ENCODE measurements around the gene PPP1CA. TPM values are rescaled to one million over a fixed set of nuclear protein-coding genes. Genes with fewer than 3 reads are reported as not detected.

PPP1CA gene
- total and polyA plus RNA-seq, 2 donors (not counting 1 experiment from before 2014, with no cell fraction given): 218 to 251 TPM

GRCh38 chr11:67375320-67376055 lies 26.2 kb downstream of the PPP1CA start:
- no peak for DNase-seq
- Mint-ChIP-seq H3K4me1 (peaks cover 38% of the 10 kb centered on the region), H3K4me3 (no peak overlapping the region), H3K9me3 (ENCODE audit: insufficient read depth) (no peaks in the 10 kb centered on the region), H3K27me3 (no peaks in the 10 kb centered on the region), H3K27ac (peak overlapping the region; percentile 26)
- Histone ChIP-seq H3K4me2 (replicated peaks; ENCODE audit: low read depth, low read length, poor library complexity, severe bottlenecking) (no peak overlapping the region), H3K9ac (ENCODE audit: low read length) (no peak overlapping the region), H3K36me3 (replicated peaks in 1 of 2; ENCODE audit: control extremely low read depth in 1 of 2, control insufficient read depth in 1 of 2, extremely low read depth in 1 of 2, insufficient read depth in 2 of 2, low read length in 1 of 2) (no peaks in the 10 kb centered on the region), H2AFZ (ENCODE audit: insufficient read depth, low read depth, low read length, poor library complexity, severe bottlenecking) (no peak overlapping the region), H4K20me1 (ENCODE audit: control insufficient read depth, insufficient read depth, low read length, poor library complexity, severe bottlenecking) (peaks cover 18% of the 10 kb centered on the region), H3K27ac (ENCODE audit: low read length in 2 of 2) (no peak overlapping the region), H3K79me2 (ENCODE audit: control insufficient read depth, insufficient read depth, low read length) (peaks cover 27% of the 10 kb centered on the region), H3K4me1 (ENCODE audit: control insufficient read depth in 2 of 2, insufficient read depth in 2 of 2, low read length in 2 of 2) (peaks cover 29 to 36% of the 10 kb centered on the region in 2 donors), H3K4me3 (ENCODE audit: control extremely low read depth in 1 of 5, extremely low read depth in 1 of 5, insufficient read depth in 1 of 5, low read depth in 2 of 5, low read length in 4 of 5) (no peak overlapping the region), H3K9me3 (ENCODE audit: control extremely low read depth in 1 of 3, control insufficient read depth in 2 of 3, insufficient read depth in 1 of 3, low read length in 2 of 3) (no peaks in the 10 kb centered on the region), H3K27me3 (replicated peaks in 1 of 4; ENCODE audit: control extremely low read depth in 1 of 4, control insufficient read depth in 3 of 4, insufficient read depth in 4 of 4, low read length in 3 of 4) (no peaks in the 10 kb centered on the region)
- no peak for TF ChIP-seq CTCF (IDR thresholded peaks at IDR 0.05)
- no peak for TF ChIP-seq EZH2 (IDR thresholded peaks at IDR 0.05; ENCODE audit: borderline replicate concordance, insufficient read depth, low read depth, low read length, poor library complexity, severe bottlenecking)
- ChIA-PET CTCF (interaction anchor here (1.0 to 42.2 kb wide), 3 partner anchors 21 to 90 kb away, joined by 3 to 2379 read pairs (median 21); partner anchors contain the start of genes CLCF1 and POLD4), POLR2A (interaction anchor here (0.6 to 14.2 kb wide), 4 partner anchors 18 to 113 kb away, joined by 3 to 323 read pairs (median 6); partner anchors contain the start of gene POLD4)
- ATAC-seq (ENCODE audit: low read depth): no peak
- intact Hi-C loops (cut with micrococcal nuclease): no loop called here
- WGBS (ENCODE audit: insufficient coverage): 70% methylated on average over 11 of the region's 15 CpGs

Measured in B cell (primary cell).